ENCODE measurements around the gene GIT2.
"Not testable (repeated sequence)": the region's sequence is repeated elsewhere in the genome, so short reads cannot be mapped to it uniquely, and the experiment has no call there.

GIT2 gene

DNA sequence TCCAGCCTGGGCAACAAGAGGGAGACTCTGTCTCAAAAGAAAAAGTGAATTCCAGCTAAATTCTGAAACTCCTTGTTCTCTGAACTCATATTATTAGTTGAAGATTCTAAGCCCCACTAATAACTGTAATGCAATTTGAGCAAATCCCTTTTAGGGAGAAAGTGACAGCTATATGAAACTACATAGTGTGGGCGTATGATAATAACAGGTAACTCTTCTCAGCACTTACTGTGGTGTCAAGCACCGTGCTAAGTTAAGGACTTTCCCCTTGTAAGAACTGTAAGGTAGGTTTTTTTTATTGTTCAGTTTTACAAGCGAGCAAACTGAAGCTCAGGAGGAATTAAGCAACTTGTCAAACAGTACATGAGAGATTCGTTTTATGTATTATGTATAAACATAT is 8.4 kb upstream of the GIT2 start:
- no peak for DNase-seq

GRCh38 chr12:110002676-110003515 is 6.7 kb upstream of the GIT2 start:
- no peak for DNase-seq

DNA sequence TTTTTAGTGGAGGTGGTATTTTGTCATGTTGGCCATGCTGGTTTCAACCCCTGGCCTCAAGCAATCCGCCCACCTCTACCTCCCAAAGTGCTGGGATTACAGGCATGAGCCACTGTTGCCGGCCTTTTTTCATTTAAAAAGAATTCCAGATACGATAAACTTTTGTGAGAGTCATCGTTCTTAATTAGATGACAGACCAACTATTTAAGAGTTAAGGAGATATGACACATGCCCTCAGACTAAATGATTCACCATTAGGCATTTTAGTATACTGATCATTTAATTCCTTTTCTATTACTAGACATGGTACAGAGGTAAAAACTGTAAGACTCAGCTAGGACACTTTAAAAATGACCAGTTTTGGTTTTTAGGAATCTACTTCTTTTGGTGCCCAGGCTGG is 5.4 kb upstream of the GIT2 start:
- no peak for DNase-seq

GRCh38 chr12:109999983-110000505 is 3.9 kb upstream of the GIT2 start:
- no peak for DNase-seq

DNA sequence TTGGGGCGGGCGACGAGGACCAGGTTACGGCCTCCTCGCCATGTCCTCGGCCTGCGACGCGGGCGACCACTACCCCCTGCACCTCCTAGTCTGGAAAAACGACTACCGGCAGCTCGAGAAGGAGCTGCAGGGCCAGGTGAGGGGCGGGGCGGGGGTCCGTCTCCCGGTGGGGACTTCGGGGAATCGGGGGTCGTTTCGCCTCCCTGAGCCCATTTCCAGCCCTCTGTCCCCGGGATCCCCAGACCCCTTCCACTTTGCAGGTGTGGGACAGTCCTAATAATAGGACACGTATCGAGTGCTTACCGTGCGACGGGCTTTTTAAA is 3.4 kb upstream of the GIT2 start:
- DNase-seq: no peak

DNA sequence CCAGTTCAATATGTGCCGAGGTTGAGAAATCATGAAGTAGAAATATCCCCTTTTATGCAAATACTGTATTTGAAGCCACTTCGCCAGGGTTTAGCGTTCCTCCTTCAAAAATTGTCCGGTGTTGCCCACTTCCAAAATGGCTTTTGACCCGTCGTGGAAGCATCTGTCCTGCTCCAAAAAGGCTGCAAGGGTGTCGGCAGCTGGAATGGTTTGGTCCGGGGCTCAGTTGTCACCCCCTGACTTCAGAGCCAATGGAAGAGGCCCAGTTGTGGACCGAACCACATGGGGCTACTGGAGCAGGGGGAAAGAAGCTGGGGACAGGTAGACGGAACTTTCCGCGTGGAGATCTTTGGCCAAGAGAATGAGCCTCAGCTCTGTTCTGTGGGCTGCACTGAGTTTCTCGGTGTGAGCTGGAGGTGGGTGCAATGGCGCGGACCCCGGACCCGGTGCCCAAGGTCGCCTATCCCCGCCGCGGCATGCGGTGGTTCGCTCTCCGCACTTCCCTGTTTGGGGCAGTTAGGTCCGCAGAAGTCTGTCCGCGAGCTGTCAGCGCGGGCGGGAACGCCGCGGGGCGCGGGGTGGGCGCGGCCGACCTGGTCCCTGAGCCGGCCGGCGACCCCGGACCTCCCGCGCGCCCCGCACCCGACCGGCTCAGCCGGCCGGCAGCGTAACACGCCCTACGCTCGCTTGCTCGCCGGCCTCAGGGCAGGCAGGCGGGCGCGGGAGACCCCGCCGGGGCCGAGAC is 2.9 kb upstream of the GIT2 start, which contains the start of gene ANKRD13A:
Gene ANKRD13A (plus strand): TSS at position 527 of the 745 bp plus-strand sequence. CDS start 259 bp downstream, outside the sequence.
- DNase-seq: peak; percentile 83

- DNase-seq: no peak
Measured at GRCh38 chr12:109998241-109998903, 2.2 kb upstream of the GIT2 start.

DNA sequence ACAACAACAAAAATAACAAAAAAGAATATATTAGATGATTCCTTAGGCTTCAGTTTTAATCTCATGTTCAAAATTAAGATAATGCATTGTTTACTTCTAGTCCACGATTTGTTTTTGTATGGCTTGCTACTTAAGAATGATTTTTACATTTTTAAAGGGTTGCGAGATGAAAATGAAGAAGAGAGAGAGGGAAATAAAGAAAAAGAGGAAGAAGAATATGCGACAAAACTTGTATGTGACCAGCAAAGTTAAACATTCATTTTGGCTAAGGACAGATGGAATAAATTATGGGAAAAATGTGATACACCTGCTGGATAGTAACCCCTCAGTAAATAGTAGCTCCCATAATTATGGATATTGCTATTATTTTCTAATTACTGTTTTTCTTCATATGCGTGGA is 1.2 kb upstream of the GIT2 start:
- no peak for DNase-seq

- DNase-seq: no peak
Measured at GRCh38 chr12:109996483-109996853, 300 bp upstream of the GIT2 start.

DNA sequence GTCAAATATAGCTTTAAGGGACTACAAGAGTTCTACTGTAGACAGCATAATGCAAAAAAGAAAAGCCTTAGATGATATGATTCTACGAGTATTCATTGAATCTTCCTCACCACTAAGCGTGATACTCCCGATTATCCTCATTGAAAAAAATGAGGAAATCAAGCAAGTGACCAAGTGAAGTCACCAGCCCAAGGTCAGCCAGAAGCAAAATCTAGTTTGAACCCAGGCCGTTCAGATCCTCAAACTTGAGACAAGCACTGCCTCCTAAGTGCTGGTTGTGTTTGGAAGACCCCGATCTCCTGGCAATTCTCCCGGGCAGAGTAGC is 845 bp downstream of the GIT2 start:
- DNase-seq: no peak

GRCh38 chr12:109994401-109995175 is 1.6 kb downstream of the GIT2 start:
- no peak for DNase-seq

DNA sequence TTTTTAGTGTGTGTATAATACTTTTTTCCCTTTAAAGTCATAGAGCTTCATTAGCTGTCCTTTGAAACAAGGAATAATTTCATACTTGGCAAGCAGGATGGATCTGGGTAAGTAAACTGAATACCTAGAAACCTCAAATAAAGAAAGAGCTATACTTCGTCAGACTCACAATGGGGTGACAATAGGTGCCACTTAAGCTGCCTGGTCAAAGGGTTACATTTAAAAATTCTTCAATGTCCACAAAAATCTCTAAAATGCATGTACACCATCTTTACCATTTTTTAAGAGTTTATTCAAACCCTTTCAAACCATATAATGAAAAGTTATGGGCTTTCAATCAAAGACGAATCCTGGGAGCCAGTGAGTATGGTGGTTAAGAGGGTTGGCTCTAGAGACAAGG is 3.1 kb downstream of the GIT2 start:
- DNase-seq: no peak

DNA sequence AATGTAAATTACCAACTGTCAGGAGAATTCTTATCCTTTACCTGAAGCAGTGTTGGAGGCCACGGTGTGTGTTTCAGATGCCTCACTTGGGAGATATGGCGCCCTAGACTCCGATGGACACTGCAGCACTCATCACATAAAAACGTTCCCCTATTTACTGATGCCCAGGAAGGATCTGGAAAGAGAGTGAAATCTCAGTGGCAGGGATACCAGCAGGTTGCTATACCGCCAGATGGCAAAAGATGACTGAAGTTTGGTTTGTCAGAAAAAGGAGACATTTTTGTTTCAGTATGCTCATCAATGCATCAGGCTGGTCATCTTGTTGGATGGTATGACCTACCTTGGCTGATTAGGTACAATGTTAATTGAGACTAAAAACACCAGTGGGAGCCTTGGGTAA is 4.6 kb downstream of the GIT2 start:
- DNase-seq: no peak

- DNase-seq: no peak
Measured at GRCh38 chr12:109989380-109989779, 6.8 kb downstream of the GIT2 start.

DNA sequence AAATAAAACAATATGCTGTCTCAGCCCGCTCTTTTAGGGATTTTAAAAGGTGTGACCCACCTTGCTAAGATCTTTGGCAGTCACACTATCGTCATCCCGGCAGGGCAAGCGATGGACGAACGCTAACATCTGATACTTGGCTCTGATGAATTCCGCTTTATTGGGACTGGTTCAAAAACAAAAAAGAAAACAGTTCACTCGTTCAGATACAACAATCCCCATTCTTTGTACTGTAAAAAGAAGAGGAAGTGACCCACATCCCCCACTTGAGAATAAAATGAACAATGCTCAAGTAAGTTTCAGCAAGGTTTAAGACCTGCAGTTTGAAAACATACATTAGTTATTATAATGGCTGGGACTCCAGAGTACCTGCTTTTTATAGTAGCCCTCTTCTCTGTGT is 7.3 kb downstream of the GIT2 start:
- DNase-seq: no peak

GRCh38 chr12:109988274-109988673 is 7.9 kb downstream of the GIT2 start:
- DNase-seq: no peak

- no peak for DNase-seq
Measured at GRCh38 chr12:109987615-109988014, 8.6 kb downstream of the GIT2 start.

GRCh38 chr12:109986236-109986635 is 9.9 kb downstream of the GIT2 start:
- not testable (repeated sequence) for DNase-seq

DNA sequence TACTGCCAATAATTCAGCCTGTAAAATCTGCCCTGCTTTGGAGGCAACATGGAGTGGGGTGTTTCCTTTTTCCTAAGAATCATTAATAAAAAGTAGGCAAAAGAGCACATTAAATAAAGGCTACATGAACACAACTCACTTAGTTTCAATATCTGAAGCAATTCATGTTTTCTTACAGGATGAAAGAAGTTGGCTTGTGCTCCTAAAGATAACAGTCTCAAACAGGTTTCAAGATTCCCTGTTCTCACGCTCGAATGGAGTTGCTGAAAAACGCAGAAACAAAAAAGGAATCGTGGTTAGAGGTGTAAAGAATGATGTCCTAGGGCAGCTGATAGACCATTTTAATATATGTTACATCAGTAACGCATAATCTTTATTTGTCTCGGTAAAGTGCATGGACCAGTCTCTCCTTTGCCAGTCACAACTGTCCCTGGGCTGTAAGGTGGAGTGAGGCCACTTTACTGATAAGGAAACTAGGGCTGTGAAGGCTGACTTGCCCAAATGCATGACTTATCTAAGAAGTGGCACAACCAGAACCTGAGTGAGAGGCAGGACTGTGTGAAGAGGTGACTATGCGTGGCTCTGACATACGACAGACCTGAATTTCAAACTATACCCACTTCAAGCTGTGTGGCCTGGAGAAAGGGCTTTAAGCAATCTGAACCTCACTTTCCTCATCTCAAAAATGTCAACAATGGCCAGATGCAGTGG is 12.6 kb downstream of the GIT2 start:
- DNase-seq: no peak

DNA sequence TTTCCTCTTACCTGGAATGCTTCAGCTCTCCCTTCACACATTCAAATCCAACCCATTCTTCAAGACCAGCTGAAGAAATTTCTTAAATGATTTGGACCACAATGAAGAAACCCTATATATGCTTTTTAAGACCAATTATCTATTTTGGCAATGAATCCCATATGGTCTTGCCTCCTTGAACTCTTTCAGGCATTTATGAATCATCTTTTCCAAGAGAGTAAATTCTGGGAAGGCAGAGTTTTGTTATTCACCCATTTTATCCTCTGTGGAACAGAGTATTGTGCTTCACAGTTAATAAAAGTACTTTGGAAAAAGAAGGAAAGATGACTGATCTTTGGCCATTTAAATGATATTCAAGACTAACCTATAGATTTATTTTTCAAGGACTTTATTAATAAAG is 14.0 kb downstream of the GIT2 start:
- no peak for DNase-seq

DNA sequence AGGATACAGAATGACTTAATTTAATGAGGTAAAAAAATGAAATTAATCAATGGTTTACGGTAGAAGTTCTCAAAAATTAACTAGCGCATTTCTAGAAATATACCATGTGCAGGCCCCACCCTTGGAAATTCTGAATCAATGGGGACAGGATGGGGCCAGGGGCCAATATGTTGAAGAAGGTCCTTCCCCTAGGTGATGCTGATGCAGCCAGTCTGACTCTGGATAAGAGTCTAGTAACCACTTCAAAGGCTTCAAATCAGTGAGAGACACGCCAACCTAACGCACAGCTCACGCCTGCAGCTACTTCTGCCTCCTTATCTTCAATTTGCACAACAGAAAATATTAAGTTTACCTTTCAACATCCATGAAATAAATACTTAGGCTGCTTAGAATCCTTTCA is 14.9 kb downstream of the GIT2 start:
- peak; percentile 38 for DNase-seq

DNA sequence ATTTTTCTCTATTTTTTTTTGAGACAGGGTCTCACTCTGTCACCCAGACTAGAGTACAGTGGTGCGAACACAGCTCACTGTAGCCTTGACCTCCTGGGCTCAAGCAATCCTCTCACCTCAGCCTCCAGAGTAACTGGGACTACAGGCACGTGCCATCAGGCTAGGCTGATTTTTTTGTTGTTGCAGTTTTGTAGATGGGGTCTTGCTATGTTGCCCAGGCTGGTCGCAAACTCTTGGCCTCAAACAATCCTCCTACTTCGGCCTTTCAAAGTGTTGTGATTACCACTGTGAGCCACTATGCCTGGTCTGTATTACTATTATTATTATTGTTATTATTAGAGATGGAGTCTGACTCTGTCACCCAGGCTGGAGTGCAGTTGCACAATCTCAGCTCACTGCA is 23.3 kb downstream of the GIT2 start:
- no peak for DNase-seq
